ENCODE results near the gene GTF3C1.

DNA sequence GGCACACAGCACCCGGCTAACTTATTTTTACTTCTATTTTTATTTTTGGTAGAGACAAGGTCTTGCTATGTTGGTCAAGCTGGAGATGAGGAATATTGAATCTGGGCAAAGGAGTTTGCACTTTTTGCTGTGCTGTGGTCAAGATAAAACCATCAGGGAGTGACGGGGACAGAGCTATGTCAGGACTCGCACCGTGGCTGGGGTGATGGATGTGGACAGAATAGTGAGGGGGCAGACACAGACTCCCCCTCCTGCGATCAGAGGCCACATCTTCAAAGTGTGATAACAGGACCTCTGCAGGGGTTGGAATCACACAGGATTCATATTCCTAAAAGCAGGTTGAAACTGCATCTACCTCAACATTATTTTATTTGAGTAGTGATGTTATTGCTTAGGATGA, 122.2 kb downstream of the GTF3C1 start:
- TF ChIP-seq, protein P1, sequence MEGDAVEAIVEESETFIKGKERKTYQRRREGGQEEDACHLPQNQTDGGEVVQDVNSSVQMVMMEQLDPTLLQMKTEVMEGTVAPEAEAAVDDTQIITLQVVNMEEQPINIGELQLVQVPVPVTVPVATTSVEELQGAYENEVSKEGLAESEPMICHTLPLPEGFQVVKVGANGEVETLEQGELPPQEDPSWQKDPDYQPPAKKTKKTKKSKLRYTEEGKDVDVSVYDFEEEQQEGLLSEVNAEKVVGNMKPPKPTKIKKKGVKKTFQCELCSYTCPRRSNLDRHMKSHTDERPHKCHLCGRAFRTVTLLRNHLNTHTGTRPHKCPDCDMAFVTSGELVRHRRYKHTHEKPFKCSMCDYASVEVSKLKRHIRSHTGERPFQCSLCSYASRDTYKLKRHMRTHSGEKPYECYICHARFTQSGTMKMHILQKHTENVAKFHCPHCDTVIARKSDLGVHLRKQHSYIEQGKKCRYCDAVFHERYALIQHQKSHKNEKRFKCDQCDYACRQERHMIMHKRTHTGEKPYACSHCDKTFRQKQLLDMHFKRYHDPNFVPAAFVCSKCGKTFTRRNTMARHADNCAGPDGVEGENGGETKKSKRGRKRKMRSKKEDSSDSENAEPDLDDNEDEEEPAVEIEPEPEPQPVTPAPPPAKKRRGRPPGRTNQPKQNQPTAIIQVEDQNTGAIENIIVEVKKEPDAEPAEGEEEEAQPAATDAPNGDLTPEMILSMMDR (IDR thresholded peaks at IDR 0.05), result no peak
- no peak for TF ChIP-seq POLR2A (IDR thresholded peaks at IDR 0.05)
